ENCODE results near the gene GPR153. TPM values are rescaled to one million over a fixed set of nuclear protein-coding genes. Genes with fewer than 3 reads are reported as not detected.

Gene GPR153
- total RNA-seq, 4 donors from 2014 or later, result 5.6 to 22.1 (median 10.3) TPM

DNA sequence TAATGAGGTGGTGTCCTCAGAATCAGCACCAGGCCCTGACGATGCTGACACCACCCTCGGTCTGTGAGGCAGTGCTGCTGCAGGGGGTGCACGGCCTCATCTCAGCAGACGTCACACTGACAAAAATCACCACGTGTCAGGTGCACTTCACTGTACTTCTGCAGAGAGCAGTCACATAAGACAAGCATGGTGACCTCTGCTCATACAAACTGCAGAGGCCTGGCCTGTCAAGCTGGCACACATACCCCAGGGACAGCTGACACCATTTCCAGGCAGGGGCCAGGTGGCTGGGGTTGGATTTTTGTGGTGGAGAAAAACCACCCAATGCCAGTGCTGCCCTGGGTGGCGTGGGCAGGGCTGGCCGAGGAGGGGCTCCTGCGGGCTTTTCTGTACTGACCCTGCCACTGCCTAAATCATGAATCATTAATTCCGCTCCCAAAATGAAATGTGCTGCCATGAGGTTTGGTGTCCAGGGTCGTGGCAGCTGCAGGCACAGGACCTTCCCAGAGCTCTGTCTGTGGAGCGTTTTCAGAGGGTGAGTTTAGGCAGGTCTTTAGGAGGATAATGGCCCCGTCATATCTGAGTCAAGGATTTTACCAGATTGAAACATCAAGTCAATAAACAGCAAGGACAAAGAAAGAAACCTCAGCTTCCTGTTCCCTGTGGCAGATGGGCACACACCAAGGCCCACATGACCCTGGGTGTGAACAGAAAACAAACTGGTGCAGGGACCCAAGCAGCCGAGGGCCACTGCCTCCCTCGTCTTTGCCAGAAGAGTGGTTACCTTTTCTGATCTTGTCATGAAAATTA lies 33.4 kb upstream of the GPR153 start:
- H3K36me3 ChIP-seq, result no peaks in the 10 kb centered on the region
- no peak overlapping the region for H3K27ac ChIP-seq
- DNase-seq, result no peak
- no peaks in the 10 kb centered on the region for H3K27me3 ChIP-seq
- no peak overlapping the region for H3K4me3 ChIP-seq
- TF ChIP-seq POLR2A (IDR thresholded peaks at IDR 0.05), result no peak
- TF ChIP-seq, protein P1, sequence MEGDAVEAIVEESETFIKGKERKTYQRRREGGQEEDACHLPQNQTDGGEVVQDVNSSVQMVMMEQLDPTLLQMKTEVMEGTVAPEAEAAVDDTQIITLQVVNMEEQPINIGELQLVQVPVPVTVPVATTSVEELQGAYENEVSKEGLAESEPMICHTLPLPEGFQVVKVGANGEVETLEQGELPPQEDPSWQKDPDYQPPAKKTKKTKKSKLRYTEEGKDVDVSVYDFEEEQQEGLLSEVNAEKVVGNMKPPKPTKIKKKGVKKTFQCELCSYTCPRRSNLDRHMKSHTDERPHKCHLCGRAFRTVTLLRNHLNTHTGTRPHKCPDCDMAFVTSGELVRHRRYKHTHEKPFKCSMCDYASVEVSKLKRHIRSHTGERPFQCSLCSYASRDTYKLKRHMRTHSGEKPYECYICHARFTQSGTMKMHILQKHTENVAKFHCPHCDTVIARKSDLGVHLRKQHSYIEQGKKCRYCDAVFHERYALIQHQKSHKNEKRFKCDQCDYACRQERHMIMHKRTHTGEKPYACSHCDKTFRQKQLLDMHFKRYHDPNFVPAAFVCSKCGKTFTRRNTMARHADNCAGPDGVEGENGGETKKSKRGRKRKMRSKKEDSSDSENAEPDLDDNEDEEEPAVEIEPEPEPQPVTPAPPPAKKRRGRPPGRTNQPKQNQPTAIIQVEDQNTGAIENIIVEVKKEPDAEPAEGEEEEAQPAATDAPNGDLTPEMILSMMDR (IDR thresholded peaks at IDR 0.05), result no peak
- intact Hi-C loops (cut with DNase I; ENCODE audit: low total_unique reads), result no loop called here
- H3K4me1 ChIP-seq, result no peaks in the 10 kb centered on the region
- no peaks in the 10 kb centered on the region for H3K9me3 ChIP-seq

DNA sequence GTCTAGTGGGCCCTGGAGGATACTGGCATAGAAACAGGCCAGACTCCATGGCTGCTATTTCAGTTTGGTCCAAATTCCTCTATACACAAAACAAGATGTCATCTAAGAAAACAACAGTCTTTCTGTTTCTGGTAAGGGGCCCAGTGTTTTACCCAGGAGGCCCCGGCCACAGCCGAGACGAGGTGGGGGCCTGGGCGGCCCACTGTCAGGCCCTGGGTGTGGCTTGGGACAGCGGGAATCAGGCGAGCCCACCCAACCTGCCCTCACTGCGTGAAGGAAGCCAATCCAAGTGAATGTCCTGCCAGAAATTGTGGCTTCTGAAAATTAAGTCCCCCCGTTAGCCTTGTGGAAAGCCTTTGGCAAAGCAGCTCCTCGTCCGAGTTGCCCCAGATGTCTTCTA lies 31.2 kb upstream of the GPR153 start:
- Histone ChIP-seq H3K9me3 (no peaks in the 10 kb centered on the region), H3K36me3 (no peaks in the 10 kb centered on the region), H3K27ac (no peak overlapping the region), H3K27me3 (no peaks in the 10 kb centered on the region), H3K4me3 (no peak overlapping the region), H3K4me1 (peaks cover 8 to 10% of the 10 kb centered on the region in 2 donors)
- no peak for DNase-seq
- no peak for TF ChIP-seq POLR2A (IDR thresholded peaks at IDR 0.05)
- TF ChIP-seq, protein P1 (IDR thresholded peaks at IDR 0.05), result no peak
- intact Hi-C loops (cut with DNase I; ENCODE audit: low total_unique reads), result no loop called here

DNA sequence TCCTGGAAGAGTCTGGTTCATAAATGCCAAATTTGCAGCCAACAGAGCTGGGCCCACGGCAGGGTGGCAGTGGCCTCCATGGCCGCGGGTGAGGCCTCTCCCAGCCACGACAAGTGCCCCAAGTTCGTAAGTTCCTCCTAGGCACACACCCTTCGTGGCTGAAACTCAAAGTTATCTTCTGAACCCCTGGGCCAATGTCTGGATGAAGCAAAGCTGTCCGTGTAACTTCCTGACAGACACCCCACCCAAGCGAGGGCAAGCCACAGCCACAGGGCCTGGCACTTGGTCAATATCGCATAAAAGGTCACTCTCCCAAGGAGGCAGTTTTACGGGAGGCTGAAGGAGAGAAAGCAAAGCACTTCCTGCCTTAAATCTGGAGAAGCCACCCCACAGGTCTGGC lies 27.8 kb upstream of the GPR153 start:
- Histone ChIP-seq H3K4me3 (no peak overlapping the region), H3K36me3 (no peaks in the 10 kb centered on the region), H3K27ac (peak overlapping the region; percentile 50 to 53), H3K27me3 (no peaks in the 10 kb centered on the region), H3K4me1 (peaks cover 8 to 10% of the 10 kb centered on the region in 2 donors), H3K9me3 (no peaks in the 10 kb centered on the region)
- intact Hi-C loops (cut with DNase I; ENCODE audit: low total_unique reads), result no loop called here
- DNase-seq, result no peak
- TF ChIP-seq, protein P1 (IDR thresholded peaks at IDR 0.05), result no peak
- no peak for TF ChIP-seq POLR2A (IDR thresholded peaks at IDR 0.05)

DNA sequence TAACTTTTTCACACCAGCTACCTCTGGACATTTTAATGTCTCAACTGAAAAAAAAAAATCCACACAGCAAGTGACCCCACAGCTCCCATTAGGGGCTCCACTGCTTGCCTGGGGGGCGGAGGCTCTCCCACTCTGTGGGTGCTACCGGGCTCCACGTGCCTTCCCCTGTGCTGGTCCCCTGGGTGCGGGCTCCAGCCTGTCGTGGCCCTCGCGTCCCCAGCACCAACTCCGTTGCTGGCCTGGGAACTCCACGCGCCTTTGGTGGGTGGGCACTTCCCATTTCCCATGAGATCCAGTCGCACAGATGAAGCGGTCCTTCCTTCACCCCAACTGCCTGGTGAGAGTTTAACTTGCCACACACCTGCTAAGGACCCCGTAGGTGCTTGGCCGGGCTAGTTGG lies 27.1 kb upstream of the GPR153 start:
- no peak for DNase-seq
- H3K36me3 ChIP-seq, result no peaks in the 10 kb centered on the region
- peaks cover 8 to 10% of the 10 kb centered on the region in 2 donors for H3K4me1 ChIP-seq
- H3K27me3 ChIP-seq, result no peaks in the 10 kb centered on the region
- intact Hi-C loops (cut with DNase I; ENCODE audit: low total_unique reads), result no loop called here
- no peak overlapping the region for H3K4me3 ChIP-seq
- TF ChIP-seq, protein P1 (IDR thresholded peaks at IDR 0.05), result no peak
- TF ChIP-seq POLR2A (IDR thresholded peaks at IDR 0.05), result no peak
- peak overlapping the region; percentile 50 to 53 for H3K27ac ChIP-seq
- no peaks in the 10 kb centered on the region for H3K9me3 ChIP-seq

DNA sequence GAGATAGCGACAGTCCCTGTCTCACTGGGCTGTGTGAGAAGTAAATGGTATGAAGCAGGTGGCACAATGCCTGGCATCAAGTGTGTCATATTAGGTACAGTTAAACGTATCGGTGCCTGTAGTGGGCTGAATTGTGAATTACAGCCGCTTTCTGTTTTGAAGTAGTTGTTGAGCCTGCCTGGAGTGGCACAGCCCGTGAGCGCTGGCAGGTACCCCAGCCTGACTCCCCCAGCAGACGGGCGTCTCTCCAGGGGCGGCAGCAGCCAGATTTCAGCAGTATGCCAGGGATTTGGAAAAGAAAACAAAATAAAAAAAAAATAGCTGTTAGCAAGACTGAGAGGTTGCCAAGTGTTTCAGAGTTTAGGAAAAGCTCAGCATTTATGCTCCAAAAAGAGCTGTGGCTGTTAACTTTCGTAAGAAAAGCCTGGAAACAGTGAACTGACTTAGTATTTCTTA lies 26.6 kb upstream of the GPR153 start:
- intact Hi-C loops (cut with DNase I; ENCODE audit: low total_unique reads), result no loop called here
- H3K4me3 ChIP-seq, result no peak overlapping the region

More for the DNA sequence above, 26.6 kb upstream of the GPR153 start:
- Histone ChIP-seq H3K9me3 (no peaks in the 10 kb centered on the region), H3K27ac (peak overlapping the region; percentile 50 to 53), H3K4me1 (peaks cover 8 to 10% of the 10 kb centered on the region in 2 donors), H3K36me3 (no peaks in the 10 kb centered on the region), H3K27me3 (no peaks in the 10 kb centered on the region)
- peak in 1 of 2 donors; percentile 68 for DNase-seq
- no peak for TF ChIP-seq POLR2A (IDR thresholded peaks at IDR 0.05)
- TF ChIP-seq, protein P1 (IDR thresholded peaks at IDR 0.05), result no peak
